Fibroblast of the aortic adventitia (primary cell): Measurements from ENCODE around the gene TCERG1L. TPM values are rescaled to one million over a fixed set of nuclear protein-coding genes. Genes with fewer than 3 reads are reported as not detected.

ENCODE experiments used
- DNase-seq: peaks from one replicate; pipeline ENCODE4 v3.0.0-alpha.2; 2010; ENCODE audit warnings: low read depth
- H3K4me3 ChIP-seq: 2 replicates; pipeline ENCODE4 v1.5.1; 2011; ENCODE audit warnings: low read depth, mild to moderate bottlenecking, control low read depth, low read length, moderate library complexity
- CTCF ChIP-seq: IDR thresholded peaks from 2 replicates; pipeline ENCODE4 v1.5.1; 2011; ENCODE audit warnings: mild to moderate bottlenecking, low read length, control low read depth, inconsistent platforms; ENCODE audit not compliant: insufficient read depth
- total RNA-seq: library from RNA; depleted of rRNA; stranded (reverse); fragments of >200 nt; gene quantifications from 2 replicates; pipeline ENCODE4 v1.2.3, GENCODE V29; 2012; ENCODE audit warnings: low replicate concordance

Gene TCERG1L
- total RNA-seq, 1 donor, result not detected

GRCh38 chr10:131098416-131098952, 213.0 kb downstream of the TCERG1L start:
- no peak overlapping the region for H3K4me3 ChIP-seq
- no peak for TF ChIP-seq CTCF
- no peak for DNase-seq

- no peak for TF ChIP-seq CTCF
- no peak overlapping the region for H3K4me3 ChIP-seq
- no peak for DNase-seq
Measured at GRCh38 chr10:131096031-131096430, 215.5 kb downstream of the TCERG1L start.

GRCh38 chr10:131095313-131095580, 216.3 kb downstream of the TCERG1L start:
- H3K4me3 ChIP-seq, result no peak overlapping the region
- no peak for DNase-seq
- no peak for TF ChIP-seq CTCF

GRCh38 chr10:131094527-131095312, 216.8 kb downstream of the TCERG1L start:
- TF ChIP-seq CTCF, result no peak

GRCh38 chr10:131093795-131094366, 217.6 kb downstream of the TCERG1L start:
- H3K4me3 ChIP-seq, result no peak overlapping the region

More at GRCh38 chr10:131094527-131095312, 216.8 kb downstream of the TCERG1L start:
- no peak overlapping the region for H3K4me3 ChIP-seq
- DNase-seq, result no peak

GRCh38 chr10:131093346-131093745, 218.2 kb downstream of the TCERG1L start:
- no peak for TF ChIP-seq CTCF
- H3K4me3 ChIP-seq, result no peak overlapping the region
- DNase-seq, result no peak

More at GRCh38 chr10:131093795-131094366, 217.6 kb downstream of the TCERG1L start:
- no peak for DNase-seq
- TF ChIP-seq CTCF, result no peak
